ENCODE results near the gene CRACR2A.
A peak's percentile ranks its signal among the peaks of the same experiment; 100 is the strongest.

The CRACR2A gene

DNA sequence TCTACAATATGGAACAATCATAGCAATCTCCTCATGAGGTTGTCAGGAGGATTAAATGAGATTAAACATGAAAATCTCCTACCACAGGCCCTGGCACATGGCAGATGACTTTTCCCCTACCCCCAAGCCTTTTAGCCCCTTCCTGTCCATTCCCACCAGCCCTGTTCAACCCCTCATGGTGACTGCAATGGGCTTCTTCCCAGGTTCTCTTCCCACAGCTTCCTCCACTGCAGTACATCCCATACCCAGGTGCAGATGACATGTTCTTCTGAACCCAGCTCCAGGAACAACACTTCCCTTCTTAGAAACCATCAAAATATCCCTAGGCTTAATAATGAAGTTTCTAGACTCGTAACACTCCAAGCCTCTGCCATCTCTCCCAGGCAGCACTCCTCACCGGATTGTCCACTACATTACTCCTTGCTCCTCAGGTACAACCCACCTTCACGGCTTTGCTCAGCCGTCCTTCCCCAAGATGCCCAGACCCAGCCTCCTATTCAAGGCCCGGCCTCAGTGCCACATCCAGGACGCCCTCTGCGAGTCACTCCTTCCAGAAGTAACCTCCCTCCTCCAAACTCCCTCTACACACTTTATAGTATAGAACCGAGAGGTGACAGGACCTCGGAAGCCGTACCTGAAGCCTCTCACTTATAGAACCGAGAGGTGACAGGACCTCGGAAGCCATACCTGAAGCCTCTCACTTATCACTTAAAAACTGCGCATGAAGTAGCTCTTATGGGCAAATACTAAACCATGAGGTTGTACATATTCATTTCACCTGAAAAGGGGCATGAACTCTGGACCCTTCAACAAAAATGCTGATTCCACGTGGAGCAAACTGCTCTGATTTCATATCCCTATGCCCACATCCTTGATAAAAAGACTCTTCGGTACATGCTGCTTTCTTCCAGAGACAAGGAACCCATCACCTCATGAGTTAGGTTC is 1.5 kb downstream of the CRACR2A start:
- DNase-seq, result no peak

DNA sequence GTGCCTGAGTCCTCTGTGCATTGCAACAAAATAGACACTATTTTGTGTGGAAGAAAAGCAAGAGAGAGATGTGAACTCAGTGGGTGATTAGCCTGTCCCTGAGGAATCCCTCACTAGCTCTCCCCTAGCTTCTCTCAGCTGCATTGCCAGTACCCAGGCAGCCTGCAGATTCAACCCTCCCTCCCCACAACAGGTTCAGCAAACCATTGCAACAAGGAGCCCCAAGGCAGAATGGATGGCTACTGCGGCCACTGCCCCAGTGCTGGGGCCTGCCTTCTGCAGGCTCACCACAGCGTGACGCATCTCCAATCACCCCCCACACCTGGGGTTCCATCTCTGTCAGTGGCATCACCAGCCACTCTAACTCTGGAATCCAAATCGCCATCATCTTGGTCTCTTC is 2.3 kb downstream of the CRACR2A start:
- no peak for DNase-seq

GRCh38 chr12:3748620-3749019 is 4.3 kb downstream of the CRACR2A start:
- no peak for DNase-seq

- DNase-seq, result no peak
These were observed 4.8 kb downstream of the CRACR2A start for GRCh38 chr12:3747976-3748619.

GRCh38 chr12:3747543-3747942 is 5.4 kb downstream of the CRACR2A start:
- no peak for DNase-seq

GRCh38 chr12:3746758-3747157 is 6.2 kb downstream of the CRACR2A start:
- DNase-seq, result no peak

- DNase-seq, result no peak
These were observed 7.8 kb downstream of the CRACR2A start for GRCh38 chr12:3745152-3745551.

DNA sequence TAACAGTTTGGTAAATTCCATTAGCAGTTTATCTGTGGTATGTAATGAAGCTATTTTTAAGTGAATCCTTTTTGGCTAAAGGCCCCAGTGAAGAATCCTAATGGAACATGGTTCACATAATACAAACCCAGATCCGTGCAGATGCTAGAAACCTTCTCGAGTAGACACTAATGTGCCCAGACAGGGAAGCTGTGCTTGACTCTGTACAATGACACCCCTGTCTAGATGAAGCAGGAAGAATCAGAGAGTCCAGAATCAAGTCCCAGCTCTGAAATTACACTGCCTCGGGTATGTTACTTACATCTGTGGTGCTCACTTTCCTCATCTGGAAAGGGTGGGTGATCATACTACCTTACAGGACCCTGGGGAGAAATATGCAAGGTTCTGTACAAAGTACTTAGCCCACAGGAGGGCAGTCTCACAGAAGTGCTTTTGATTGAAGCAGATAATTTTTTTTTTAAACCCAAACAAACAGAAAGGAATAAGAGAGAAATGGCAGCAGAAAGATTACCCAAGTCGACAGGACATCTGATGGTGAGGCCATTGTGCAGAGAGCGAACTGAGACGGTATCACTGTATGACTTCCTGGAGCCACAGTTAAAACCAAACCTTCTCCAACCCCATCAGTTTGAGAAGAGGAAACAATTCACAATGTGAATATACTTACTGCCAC is 8.5 kb downstream of the CRACR2A start:
- no peak for DNase-seq

DNA sequence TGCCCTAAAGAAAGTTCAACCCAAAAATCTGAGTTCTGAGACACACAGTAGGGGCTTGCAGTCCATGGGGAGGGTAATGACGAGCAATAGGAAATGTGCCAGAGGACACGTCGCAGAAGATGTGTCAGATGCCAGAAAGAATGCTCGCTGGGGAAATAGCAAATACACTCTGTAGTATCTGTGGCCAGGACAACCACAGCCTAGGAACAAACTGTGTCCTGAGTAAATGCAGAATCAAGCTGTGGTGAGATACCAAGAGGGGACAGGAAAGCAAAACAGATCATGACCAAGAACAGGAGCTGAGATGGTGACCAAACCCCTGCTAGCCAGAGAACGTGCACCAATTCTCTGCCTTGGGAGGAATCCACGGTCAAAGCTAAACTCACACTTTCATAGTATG is 9.1 kb downstream of the CRACR2A start:
- DNase-seq, result no peak

DNA sequence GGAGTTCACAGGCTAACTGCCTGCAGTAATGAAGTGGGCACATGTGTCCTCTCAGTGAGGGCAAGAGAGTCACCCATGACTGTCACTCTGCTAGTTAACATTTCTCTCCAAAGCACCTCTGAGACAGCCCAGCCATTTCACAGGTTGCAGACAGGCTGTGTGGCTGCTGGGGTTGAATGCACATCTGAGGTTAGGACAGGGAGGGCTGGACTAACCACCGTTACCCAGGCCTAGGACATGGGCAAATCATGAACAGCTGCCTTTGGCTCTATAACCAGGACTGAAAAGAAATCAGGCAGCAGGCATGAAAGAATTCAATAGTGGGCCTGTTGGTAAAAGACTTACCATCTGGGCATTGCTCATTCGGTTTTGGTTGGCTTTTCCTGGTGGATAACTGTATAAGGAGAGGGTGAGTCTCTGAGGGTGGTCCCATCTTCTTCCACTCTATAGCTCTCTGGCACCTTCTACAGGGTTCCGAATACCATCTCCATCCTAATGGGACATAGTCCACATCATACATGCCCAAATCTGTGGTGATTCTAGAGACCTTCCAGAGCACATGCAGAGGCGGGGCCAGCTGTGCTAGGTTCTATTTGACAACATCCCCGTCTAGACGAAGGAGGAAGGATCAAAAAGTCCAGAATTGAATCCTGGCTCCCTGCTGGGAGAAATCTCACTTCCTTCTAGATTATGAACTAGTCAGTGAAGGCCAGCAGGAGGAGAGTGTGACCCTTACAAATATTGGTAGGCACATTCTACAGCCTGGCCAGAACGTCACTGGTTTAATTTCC is 10.8 kb downstream of the CRACR2A start:
- DNase-seq, result no peak

DNA sequence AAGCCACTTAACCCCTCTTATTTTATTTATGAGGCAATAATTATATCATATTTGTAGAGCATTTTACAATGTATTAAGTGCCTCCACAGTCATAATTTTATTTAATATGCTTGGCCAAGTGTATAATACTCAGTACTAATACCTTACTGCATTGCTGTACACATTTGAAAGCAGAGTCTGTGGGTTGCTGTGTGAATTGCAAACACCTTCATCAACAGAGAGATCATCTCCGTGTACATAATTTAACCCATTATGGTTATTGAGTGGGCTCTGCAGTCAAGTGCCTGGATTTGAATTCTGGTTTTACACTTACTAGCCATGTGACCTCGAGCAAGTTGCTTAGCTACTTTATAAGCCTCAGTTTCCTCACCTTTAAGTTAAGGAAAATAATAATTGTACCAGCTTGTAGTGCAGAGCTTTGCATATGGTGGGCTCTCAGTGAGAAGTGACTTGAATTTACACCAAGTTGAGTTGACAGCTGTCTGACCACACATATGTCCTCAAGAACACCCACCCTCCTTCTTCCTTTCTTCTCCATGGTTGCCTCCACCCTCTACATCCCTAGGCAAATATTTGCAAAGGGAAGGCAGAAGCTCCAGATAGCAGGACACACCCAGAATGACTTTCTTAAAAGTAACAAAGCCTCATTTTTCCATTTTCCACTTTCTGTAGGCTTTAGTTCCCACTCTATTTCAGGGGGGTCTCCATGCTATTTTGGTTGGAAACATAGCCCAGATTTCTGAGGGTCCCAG is 12.3 kb downstream of the CRACR2A start:
- no peak for DNase-seq

- DNase-seq, result no peak
These were observed 17.5 kb downstream of the CRACR2A start for GRCh38 chr12:3735432-3735831.

DNA sequence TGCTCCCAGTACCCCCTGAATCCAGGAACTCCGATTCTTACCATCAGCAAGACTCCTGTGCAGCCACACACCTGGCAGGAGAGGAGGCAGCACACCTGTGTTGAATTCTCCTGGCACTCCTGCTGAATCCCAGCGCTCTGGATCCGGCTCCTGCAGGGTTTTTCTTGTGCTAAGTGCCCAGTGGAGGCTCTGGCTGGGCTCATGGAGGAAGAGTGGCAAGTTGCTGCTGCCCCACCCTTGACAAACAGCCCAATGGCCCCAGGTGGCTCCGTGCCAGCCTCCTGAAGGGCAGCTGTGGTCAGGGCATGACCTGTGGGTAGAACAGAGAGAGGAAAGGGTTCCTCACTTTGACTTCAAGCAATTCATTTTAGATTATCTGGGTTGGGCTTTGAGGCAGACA is 20.0 kb downstream of the CRACR2A start:
- DNase-seq, result peak; percentile 29

GRCh38 chr12:3730111-3730510 is 22.8 kb downstream of the CRACR2A start:
- DNase-seq, result no peak

DNA sequence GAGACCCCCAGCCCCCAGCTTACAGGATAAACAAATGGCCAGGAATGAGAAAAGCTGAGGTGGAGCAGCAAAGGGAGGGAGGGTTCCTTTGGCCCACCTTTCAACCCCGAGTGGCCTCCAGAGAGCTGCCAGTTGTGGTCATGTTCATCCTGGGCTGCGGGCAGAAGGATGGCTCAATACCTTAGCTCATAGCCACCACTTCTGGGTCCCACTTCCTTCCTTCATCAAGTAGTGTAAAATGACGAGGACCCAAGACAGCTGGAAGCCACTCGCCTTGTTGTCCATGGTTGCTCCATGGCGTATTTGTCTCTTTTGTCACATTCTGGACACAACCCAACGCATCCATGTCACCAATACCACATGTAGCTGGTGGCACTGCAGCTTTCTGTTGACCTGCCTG is 24.2 kb downstream of the CRACR2A start:
- no peak for DNase-seq

GRCh38 chr12:3727877-3728632 is 24.9 kb downstream of the CRACR2A start:
- DNase-seq, result no peak

DNA sequence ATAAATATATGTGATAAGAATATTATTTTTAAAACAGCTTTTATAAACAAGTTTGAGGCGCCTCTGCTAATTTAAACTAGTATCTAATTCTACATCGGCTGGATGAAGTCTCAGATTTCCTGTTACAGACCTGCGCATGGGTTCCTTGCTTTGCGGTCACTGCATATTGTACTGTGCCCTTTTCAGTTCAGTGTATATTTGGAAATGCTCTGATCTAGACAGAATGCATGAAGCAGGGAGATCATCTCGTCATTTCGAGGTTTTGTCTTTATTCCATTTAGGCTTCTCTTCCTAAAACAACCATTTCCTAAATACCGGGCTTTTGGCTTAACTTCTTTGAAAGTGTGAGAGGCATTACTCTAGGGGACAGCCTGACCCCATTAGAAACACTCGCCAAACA is 25.6 kb downstream of the CRACR2A start:
- DNase-seq, result no peak

DNA sequence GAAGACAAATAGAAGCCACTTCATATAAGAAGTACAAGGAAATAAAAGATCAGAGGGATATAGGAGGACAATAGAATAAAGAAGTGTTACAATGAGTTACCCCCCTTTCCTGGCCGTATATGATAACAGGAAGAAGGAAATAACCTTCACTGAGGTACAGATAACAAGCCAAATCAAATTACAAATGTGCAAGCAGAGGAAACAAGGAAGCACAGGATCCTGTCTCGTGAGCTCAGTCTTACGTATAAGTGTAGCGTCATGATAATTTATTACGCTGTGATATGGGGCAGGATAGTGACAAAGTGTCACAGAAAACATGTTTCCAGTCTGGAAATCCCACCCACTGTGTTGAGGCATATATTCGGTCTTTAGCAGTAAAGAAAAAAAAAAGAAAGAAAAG is 26.5 kb downstream of the CRACR2A start:
- DNase-seq, result no peak

DNA sequence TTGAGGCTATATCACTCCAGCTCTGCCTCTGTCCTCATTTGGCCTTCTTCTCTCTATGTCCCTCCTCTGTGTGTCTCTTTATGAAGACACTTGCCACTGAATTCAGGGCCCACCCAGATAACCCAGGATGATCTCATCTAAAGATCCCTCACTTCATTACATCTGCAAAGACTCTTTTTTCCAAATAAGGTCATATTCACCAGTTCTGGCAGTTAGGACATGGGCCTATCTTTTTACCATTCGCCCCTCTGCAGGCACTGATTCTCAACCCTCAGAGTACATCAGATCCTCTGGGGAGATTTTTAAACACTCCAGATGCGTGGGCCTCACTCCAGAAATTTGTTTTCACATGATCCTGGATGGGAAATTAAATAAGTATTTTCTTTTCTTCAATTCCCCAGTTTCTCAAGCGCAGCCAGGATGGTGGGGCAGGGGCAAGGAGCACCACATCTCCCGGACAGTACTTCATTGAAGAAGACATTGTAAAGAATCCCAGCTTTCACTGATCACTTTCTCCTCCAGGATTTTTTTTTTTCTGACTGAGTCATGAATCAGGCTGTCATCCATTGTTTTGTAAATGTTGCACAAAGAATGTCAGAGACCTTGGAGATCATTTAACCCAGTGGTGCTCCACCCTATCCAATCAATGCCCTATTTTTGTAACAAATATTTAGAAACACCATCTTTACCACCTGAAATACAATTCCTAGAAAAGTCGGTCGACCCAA is 27.4 kb downstream of the CRACR2A start:
- DNase-seq, result no peak

DNA sequence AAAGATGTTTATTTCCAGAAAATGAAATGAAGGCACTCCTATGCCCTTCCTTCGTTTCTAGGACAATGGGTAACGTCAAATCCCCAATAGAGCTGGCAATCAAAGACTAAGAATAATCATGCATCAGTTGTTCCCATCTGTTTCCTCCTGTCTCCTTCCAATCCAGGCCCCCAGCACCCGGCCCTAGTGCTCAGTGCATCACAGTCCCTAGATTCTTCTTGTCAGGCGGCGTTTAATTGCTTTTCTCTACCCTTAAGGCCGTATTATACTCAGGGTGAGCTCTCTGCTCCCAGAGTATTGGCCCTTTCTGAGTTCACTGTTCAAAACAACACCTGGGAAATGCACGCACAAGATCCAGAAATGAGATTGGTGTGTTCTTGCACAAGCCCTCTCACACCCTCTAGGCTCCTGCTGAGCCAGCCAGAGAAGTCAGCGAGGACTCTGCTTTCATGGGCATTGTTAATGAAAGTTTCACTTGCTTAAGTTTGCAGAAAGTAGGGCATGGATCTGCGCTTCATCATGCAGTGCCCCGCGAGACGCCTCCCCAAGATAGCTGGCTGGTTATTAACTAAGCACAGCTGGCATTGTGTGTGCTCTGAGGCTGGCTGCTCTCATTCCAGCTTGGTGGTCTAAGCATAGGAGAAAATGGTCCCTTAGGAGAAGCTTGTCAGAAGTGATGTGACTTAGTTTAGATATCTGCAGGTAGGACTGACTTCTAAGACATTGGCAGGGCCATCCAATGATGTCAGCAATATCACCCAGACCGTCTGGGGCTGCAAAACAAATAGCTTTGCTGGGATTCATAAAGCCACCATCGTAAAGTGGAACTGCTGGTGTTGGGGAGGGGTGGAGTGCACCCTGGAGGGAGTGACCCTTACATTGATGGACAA is 28.7 kb downstream of the CRACR2A start:
- no peak for DNase-seq
